Stimulated activated CD4-positive, alpha-beta T cell treated with anti-CD3 and anti-CD28 coated beads, Interleukin-4, amount 100 ng/mL, for 4 hours (primary cell): ENCODE measurements around the gene FAM53B.

Source experiments
- DNase-seq, 2 experiments: peaks; one replicate each; pipeline ENCODE4 v3.0.0-alpha.2; 2020

FAM53B gene

DNA sequence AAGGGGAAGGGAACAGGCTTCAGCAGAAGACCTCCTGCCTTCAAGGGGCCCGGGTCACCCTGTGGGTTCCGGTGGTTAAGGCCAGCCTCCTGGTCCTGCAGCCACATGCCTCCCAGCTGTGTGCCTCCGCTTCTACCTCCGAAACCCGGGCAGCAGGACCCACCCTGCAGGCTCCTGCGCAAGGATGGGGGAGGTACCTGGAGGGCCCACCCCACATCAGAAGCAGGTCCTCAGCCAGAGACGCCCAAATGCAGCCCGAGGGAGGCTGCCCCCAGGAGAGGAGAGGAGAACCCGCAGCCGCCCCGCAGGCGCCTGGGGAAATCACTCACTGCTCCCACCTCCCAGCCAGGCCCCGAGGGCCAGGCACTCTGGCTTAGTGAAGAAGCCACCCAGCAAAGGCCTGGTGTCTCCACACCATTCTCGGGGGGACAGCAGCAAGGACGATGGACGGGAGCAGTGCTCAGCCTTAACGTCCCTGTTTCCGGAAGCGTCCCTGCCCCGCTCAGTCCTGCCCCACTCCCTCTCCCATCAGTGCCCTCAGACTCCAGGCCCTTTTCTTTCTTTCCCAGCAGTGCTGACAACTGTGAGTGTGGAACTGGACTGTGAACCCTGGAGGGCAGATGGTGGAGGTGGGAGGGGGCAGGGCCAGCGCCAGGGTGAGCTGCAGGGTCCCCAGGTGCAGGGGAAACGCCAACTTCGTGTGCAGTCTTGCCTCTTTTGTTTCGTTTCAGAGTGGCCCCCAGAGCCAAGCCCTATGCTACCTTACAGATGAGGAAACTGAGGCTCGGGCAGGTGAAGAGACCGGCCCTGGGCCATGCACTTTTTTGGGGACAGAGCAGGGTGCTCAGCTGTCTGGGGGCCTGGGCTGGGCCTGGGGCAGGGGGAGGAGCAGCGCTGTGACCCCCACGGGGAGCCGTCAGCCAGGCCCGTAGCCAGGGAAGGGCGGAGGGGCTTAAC is 138.0 kb downstream of the FAM53B start:
- no peak for DNase-seq

GRCh38 chr10:124605481-124605855 is 138.7 kb downstream of the FAM53B start:
- no peak for DNase-seq

GRCh38 chr10:124605001-124605370 is 139.2 kb downstream of the FAM53B start:
- DNase-seq, result no peak

GRCh38 chr10:124604214-124605000 is 139.8 kb downstream of the FAM53B start:
- DNase-seq, result no peak

GRCh38 chr10:124603376-124604213 is 140.6 kb downstream of the FAM53B start:
- DNase-seq, result no peak

DNA sequence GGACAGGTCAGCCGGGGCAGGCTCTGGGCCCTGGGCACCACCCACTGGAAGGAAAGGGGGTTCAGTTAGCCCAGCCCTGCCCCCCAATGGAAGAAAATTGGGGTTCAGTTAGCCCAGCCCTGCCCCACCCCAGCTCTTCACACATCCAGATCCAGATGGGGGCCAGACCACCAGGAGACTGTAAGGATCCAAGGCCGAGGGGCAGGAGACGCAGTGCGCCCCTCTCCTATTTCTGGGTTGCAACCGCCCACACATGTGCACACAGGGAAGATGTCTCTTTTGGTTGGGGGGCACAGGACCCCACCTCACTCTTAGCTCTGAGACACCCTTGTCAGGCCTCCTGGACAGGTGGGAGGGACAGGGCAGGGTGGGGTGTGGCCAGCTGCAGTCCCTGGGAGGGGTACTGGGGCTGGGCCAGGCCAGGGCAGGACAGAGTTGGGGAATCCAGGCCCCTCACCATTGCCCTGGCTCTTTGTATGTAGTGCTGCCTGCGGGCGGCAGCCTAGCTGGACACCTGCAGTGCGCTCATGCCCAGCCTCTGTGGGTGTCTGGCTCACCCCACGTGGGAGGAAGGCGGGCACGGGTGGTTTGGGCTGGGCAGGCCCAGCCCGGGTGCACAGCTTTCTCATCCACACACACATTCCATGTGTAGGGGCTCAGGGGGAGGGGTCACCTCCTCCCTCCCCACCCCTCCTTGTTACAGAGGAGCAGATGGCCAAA is 141.4 kb downstream of the FAM53B start:
- no peak for DNase-seq

GRCh38 chr10:124602121-124602561 is 142.0 kb downstream of the FAM53B start:
- DNase-seq, result no peak

GRCh38 chr10:124601431-124602120 is 142.6 kb downstream of the FAM53B start:
- DNase-seq, result no peak

DNA sequence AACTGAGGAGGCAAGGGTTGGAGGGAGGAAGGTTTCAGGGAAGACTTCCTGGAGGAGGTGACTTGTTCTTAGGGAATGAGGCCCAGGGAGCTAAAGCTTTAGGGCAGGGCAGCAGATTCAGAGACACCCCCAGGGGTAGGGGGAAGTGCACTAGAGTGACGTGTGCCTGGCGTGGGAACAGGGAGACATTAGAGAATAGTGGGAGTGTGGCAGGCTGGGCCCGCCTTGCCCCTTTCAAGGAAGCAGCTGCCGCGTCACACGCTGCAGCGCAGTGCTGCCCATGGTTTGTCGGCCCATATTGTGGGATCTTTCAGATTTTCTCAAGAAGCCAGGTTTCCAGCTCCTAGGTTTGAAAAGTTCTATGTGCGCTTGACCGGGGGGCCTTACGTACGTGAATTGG is 143.2 kb downstream of the FAM53B start:
- DNase-seq, result no peak

DNA sequence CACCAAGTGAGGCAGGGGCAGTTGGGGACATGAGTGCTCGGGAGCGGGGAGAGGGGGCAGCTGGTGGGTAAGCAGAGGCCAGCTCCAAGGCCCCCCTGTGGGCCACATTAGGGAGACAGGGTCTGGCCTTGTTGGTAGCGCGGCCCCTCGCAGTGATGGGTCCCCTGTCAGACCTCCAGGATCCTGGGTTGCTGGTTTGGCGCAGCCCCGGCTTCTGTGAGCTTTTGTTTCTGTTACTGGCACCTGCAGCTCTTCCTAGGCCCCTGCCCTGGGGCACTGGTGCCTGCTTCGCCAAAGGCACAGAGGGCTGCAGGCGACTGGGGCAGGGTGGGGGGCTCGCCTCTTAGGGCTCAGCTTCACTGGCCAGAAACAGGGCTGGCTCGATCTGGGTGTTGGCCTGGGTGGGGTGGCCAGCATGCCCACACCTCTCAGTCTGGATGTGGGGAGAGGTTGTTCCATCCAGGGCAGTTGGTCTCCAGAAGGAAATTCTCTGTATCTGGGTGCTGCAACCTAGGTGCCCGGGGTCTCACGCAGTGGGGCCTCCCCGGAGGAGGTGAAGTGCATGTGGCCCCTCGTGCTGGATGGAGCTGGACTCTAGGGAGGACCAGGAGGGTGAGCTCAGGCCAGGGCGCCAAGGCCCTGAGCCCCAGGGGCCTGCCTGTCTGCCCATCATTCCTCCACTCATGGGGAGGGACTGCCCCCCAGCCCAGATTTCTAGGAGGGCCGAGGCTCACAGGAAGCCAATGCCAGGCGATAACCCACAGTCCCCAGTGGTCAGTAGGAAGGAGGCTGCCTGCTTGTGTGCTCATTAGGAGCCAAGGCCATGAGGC is 143.9 kb downstream of the FAM53B start:
- no peak for DNase-seq

GRCh38 chr10:124599588-124600050 is 144.6 kb downstream of the FAM53B start:
- no peak for DNase-seq

DNA sequence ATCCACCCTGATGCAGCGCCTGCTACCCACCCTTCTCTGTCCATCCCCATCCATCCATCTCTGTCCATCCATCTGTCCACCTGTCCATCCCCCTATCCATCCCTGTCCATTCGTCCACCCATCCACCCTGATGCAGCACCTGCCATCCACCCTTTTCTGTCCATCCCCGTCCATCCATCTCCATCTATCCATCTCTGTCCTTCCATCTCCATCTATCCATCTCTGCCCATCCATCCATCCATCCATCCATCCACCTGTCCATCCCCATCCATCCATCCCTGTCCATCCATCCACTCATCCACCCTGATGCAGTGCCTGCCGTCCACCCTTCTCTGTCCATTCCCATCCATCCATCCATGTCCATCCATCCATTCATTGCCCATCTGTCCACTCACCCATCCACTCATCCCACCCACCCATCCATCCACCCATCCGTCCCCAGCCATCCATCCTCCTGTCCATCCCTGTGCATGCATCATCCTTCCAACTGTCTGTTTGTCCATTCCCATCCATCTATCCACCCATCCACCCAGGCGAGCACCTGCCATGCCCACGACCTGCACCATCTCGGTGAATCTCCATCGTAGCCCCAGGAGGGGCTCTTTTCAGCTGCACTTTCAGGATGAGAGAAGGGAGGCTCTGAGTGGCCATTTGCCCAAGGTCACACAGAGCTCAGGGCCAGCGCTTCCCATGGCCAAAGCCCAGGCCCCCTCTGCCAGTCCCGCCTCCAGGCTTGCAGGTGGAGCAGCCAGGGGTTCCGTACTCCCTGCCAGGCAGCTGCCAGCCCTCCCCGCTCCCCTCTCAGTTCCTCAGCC is 145.2 kb downstream of the FAM53B start:
- no peak for DNase-seq

GRCh38 chr10:124598196-124598595 is 146.0 kb downstream of the FAM53B start:
- DNase-seq, result no peak

DNA sequence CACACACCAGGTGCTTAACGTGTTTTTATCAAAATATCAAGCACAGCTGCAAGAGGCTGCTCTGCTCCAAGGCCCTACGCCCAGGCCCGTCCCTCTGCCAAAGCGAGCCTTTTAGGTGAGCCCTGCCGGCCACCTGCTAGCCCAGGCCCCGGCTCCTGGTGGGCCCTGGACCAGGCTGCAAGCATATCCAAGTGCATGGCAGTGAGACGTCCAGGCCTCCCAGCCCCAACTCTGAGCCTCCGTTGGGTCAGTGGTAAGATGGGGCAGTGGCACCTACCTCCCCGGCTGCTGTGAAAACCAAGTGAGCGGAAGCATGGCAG is 146.4 kb downstream of the FAM53B start:
- no peak for DNase-seq

- DNase-seq, result no peak
These were observed 147.0 kb downstream of the FAM53B start for GRCh38 chr10:124596962-124597845.

GRCh38 chr10:124596116-124596785 is 147.9 kb downstream of the FAM53B start:
- no peak for DNase-seq

DNA sequence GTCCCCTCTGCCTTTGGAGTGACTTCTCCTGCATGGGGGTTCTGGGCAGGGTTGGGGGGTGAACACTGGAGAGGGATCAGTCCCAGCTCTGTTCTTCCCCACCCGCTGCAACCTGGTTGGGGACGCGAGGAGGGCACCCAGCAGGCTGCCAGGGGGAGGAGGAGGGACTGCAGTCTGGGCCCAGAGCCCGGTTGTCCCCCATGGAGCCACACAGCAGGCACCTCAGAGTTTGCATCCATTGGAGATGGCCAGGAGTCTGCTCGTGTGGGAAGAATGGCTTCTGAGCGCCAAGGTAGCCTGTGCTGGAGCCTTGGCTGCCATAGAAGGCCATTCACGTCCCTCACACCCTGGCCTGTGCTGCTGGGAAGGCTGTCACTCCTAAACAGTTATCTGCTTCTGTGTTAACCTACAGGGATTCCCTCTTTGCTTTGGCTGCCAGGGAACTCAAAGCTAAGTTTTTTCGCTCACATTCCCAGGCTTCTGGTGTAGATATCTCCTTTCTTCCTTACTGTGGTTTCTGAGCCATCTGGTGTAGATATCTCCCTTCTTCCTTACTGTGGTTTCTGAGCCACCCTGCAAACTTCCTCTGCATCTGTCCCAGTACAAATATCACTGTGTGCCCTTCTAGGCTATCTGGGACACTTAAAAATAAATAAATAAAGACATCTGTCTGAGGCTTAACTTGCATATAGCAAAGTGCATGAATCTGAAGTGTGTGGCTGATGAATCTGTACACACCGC is 148.9 kb downstream of the FAM53B start:
- DNase-seq, result no peak
